Measurements from ENCODE around the gene DCLRE1C.
A peak's percentile ranks its signal among the peaks of the same experiment; 100 is the strongest.
"Not testable (repeated sequence)": the region's sequence is repeated elsewhere in the genome, so short reads cannot be mapped to it uniquely, and the experiment has no call there.

DCLRE1C gene

DNA sequence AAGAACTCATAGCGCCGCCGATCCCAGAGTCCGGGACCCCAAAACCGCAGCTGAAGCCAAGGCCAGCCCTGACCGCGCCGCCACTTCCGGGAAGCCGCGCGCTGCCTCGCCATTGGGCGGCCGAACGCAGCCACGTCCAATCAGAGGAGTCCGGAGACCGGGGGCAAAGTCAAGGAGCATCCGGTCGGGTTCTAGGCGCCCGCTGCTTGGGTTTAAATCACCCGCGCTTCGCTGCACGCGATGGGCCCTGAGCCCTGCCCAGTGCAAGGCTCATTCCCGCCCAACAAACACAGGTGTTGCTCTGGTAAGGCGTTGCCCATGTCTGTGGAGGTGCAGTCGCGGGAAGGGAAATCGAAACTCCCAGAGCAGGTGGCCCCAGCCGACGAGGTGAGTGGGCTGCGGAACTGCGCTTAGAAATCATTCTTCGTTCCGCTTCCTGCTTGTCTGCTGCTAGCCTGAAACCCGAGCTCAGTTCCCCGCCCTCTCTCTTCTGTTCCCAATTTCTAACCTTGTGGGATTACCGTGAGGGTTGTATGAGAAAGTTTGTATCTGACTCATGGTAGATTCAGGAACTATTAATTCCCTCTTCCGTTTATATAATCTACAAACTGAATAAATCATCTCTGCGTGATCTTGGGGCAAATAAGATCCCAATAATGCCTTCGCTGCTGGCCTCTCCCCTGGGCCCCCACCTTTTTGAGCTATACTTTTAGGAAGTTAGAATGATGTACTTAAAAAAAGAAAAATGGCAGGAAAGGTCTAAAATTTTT is at the start of gene DCLRE1C:
Gene DCLRE1C, minus strand, starts transcription at position 96 of the 770 bp plus-strand sequence. Its CDS starts 86 bp downstream, at position 10.
- peak; percentile 87 for DNase-seq

DNA sequence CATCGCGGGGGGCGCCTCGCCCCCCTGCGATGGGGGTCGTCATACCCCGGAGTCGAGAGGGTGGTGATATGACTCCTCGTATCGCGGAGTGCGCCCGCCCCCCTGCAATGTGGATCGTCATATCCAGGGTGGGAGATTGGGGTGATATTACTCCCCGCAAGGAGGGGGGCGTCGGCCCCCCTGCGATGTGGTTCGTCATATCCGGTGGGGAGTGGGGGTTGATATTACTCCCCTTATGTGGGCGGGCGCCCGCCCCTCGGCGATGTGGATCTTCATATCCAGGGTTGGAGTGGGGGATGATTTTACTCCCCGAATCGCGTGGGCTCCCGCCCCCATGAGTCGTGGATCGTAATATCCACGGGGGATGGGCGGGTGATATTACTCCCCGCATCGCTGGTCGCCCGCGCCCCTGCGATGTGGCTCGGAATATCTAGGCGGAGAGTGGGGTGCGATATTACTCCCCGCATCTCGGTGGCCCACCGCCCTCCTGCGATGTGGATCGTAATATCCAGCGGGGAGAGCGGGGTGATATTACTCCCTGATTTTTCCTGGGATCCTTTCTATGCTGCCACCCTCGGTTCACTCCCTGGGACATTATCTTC is 42.2 kb upstream of the DCLRE1C start:
- DNase-seq, result no peak

DNA sequence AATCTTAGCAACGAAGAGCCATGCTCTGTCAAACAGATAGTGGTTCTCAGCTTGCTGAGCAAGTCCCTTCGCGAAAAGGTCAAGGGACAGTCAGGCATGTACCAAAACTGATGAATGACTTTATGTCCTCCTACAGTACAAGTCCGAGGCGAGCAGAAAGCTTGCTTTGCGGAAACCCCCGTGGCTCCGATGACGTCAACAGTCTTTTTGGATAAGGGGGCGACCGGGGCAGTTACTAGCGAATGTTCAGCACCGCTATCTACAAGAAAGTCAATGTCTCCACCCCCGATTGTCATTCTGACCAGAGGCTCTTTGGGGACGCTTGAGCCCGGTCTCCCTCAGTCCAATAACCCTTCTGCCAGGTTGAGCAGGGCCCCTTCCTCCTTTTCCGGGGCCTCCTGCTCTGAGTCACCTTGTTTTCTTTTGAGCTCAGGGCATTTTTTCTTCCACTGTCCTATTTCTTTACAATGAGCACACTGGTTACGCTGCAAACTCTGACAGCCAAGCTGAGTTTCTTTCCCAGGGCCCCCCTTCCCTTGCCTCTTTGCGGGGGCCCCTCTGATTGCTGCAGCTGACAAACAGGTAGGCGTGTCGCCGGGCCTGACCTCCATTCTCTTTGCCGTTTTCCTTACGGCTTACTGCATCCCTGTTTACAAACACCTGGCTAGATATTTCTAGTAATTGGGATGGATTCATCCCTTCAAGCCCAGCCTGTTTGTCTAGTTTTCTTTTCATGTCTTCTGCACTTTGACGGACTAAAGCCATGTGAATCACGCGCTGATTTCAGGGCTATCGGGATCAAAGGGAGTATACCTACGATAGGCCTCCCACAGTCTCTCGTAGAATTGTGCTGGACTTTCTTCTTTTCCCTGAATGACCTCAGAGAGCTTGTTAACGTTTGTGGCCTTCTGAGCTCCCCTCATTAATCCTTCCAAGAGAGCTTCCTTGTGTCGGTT is 39.9 kb upstream of the DCLRE1C start:
- DNase-seq, result not testable (repeated sequence)

DNA sequence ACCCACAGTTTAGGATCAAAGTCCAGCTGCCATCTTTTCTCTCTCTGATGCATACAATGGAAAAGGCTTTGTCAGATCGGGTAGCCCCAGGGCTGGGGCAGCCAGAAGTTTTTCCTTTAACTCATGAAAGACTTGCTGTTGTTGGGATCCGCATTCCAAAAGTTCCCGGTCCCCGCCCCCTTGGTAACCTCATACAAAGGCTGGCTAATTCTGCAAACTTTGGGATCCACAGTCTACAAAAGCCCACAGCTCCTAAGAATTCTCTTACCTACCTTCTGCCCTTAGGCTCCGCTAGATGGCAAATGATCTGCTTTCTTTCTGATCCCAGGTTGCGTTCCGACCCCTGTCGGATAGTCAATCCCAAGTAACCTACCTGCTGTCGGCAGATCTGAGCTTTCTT is 38.4 kb upstream of the DCLRE1C start:
- DNase-seq, result not testable (repeated sequence)

DNA sequence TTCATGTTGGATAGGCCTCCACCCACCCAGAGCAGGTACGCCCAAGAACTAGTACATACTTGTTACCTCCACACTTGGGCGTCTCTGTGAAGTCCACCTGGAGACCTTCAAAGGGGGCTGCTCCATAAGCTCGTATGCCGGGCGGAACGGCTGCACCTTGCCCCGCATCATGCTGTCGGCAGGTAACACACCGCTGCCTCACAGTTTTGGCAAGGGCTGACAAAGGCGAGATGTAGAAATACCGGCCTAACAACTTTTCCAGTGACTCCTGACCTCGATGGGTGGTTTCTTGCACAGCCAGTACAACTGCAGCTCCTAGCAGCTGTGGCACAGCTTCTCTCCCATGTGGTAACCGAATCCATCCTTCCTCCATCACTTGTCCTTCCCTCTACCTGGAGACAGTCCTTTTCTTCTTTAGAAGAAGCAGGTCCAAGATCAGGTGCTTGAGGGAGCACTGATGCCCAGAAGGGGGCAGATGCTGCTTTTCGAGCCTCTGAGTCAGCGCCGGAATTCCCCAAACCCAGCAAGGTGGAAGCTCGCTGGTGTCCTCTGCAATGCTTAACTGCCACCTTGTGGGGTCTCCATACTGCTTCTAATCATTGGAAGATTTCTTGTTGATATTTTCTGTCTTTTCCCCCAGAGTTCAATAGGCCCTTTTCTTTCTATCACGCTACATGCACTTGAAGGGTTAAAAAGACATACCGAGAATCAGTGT is 37.3 kb upstream of the DCLRE1C start:
- DNase-seq, result not testable (repeated sequence)

DNA sequence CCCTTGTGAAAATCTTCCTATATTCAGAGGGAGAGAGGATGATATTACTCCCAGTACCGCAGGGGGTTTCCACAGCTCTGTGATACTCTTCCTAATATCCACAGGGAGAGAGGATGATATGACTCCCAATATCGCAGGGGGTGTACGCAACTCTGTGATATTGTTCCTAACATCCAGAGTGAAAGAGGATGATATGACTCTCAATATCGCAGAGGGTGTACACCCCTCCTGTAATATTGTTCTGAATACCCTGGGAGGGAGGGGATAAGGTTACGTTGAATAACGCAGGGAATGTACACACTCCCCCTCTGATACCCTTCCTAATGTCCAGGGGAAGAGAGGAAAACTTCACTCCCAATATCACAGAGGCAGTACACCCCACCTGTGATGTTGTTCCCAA is 35.7 kb upstream of the DCLRE1C start:
- DNase-seq, result not testable (repeated sequence)

DNA sequence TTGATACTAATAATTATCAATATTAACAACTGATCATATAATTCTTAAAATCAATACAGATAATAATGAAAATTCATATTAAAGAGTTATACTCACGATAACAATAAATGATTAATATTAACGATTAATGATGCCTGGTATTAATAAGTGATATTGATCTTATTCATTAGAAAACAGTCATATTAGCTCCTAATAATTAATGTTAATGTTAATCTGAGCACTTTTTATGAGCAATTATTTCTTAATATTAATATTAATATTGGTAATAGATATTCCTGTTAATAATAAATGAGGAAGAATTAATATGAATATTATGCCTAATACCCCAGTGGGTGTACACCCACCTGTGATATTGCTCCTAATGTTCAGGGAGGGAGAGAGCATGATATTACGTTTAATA is 28.8 kb upstream of the DCLRE1C start:
- no peak for DNase-seq

DNA sequence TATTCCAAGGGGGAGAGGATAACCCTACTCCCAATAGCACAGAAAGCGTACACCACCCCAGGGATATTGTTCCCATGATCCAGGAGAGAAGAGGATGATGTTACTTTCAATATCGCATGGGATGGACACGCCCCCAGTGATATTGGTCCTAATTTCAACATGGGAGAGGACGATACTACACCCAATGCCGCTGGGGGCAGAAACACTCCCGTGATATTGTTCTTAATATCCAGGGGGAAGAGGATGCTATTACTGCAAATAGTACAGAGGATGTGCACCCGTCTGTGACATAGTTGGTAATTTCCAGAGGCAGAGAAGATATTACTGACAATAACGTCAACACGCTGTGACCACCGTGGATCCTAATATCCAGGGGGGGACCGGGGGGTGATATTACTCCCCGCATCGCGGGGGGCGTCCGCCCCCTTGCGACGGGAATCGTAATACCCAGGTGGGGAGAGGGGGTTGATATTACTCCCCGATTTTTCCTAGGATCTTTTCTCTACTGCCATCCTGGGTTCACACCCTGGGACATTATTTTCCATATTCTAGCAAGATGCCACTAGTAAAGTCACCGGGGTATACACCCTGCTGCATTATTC is 21.9 kb upstream of the DCLRE1C start:
- DNase-seq, result no peak

DNA sequence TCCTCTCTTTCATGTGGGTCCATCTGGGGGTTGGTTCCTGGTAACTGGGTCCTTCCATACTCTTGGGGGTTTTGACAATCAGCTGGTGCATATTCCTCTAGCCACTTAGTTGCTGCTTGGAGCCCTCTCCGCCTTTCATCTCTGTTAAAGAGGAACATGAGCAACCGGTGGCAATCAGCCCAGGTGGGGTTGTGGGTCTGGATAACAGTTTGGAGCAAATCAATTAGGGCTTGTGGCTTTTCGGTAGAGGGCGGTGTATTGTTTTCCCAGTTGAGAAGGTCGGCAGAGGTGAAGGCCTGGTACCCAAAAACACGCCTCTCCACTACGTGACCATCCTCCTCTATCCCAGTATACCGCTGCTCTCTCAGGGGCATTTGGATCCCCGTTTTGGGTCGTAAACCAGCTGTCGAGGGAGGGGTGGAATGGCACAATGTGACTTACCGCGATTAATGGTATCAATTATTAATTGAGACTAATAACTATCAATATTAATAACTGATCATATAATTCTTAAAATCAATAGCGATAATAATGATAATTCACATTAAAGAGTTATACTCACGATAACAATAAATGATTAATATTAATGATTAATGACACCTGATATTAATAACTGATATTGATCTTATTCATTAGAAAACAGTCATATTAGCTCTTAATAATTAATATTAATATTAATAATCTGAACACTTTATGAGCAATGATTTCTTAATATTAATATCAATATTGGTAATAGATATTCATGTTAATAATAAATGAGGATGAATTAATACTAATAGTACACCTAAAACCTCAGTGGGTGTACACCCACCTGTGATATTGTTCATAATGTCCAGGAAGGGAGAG is 20.5 kb upstream of the DCLRE1C start:
- not testable (repeated sequence) for DNase-seq

DNA sequence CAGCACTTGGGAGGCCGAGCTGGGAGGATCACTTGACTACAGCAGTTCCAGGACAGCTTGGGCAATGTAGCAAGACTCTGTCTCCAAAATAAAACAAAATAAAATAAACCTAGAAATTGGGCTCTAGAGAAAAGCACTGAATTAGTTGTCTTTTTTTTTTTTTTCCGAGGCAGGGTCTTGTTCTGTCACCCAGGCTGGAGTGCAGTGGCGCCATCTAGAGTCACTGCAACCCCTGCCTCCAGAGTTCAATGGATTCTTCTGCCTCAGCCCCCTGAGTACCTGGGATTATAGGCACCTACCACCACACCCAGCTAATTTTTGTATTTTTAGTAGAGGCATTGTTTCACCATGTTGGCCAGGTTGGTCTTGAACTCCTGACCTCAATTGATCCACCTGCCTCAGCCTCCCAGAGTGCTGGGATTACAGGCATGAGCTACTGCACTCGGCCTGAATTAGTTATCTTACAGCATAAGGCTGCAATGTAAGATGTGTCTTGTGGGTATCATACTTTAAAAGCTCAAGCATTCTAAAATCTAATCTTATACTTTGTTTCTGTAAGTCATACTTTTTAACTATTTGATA is 18.1 kb upstream of the DCLRE1C start:
- DNase-seq, result no peak

DNA sequence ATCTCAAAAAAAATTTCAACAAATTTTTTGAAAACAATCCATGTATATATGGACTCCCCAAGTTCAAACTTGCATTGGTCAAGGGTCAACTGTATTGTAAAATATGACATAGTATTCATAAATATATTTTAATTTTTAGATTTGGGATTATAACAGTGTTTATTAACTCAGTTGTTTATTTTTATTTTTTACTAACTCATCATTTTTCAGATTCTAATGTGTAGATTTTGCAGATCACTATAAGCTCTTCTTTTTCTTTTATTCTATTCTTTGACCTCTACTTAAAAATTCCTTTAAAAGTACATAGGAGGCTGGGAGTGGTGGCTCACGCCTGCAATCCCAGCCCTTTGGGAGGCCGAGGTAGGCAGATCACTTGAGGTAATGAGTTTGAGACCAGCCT is 14.0 kb upstream of the DCLRE1C start:
- no peak for DNase-seq

DNA sequence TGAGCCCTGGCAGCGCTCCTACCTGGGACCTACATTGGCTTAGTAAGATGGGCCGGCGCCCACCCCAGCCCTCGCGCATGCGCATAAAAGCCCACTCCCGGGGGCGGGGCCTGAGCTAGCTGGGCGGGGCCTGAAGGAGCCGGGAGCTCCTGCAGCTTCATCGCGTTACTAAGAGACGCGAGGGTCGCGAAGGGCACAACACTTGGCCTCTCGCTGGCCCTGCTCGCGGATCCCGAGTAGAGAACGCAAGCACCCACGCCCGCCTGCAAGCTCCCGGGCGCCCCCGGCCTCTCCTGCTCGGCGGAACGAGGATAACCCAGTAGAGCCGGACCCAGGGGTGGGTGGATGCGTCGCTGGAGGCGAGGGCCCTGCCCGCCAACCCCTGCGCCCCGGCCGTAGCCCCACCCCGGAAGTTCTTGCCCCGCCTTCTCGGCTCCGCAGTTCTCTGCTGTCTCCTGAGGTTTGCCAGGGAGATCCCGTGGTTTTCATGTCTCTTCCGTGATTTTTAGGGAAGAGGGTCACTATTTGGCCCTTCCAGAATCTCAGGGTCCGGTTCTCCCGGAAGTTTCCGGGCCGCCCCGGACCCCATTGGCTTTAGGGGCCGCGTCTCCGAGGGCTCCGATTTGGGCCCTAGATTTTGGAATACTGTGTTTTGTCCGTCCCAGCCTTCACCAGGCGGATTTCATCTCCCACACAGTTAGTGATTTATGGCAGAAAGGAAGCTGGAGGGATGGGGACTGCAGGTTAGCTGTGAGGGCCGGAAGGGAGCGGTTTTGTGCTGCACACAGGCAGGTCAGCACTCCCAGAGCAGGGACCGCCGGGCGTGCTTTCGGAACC is 5.5 kb upstream of the DCLRE1C start, which contains the start of gene MEIG1:
Gene MEIG1, plus strand, starts transcription at position 168 of the 837 bp plus-strand sequence. CDS start 7,081 bp downstream, outside the sequence.
- DNase-seq, result peak; percentile 64

DNA sequence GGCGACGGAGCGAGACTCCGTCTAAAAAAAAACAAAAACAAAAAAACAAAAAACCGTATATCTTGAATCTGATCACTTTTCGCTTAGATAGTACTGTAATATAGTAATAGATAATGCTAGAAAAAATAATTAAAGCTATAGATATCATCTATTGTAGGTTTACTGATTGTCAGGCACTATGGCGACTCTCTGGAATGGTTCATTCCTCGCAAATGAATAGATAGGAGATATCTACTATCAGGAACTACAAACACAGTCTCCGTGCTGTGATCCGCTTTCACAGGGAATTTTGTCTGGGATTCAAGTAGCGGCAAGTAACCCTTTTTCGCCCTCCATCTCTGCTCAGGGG is 5.0 kb upstream of the DCLRE1C start:
- no peak for DNase-seq

DNA sequence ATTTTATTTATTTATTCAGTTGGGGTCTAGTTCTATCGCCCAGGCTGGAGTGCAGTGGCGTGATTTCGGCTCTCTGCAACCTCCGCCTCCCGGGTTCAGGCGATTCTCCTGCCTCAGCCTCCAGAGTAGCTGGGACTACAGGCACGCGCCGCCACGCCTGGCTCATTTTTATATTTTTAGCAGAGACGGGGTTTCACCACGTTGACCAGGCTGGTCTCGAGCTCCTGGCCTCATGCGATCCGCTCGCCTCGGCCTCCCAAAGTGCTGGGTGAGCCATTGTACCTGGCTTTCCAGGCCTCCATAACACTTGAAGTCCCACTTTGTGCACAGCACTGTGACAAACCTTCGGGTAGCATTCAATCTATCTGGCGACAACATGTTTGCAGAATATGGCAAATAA is 1.0 kb upstream of the DCLRE1C start:
- no peak for DNase-seq

DNA sequence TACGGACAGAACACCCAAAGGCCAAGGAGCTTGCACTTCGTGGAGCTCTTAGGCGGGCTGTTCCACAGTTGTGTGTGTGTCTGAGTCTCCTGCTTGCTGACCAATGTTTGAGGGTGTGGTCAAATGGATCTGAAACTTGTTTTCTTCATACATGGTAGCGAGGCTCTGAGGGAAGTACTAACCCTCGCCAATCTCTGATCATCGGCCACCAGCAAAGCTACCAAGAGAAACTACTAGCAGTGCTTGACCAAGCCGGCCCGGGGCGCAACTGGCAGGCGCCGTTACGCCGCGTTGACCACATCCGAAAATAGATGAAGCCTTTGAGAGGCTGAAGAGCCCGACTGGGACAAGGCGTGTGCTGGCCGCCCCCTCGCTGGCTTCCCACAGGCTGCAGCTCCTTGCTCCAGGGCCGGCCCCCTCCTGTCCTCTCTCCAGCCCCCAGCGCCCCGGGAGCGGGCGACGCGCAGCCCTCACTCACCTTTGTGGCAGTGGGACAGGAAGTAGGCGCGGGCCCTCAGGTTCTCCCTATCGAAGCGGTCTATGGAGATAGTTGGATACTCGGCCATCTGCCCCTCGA is 384 bp downstream of the DCLRE1C start:
- no peak for DNase-seq

DNA sequence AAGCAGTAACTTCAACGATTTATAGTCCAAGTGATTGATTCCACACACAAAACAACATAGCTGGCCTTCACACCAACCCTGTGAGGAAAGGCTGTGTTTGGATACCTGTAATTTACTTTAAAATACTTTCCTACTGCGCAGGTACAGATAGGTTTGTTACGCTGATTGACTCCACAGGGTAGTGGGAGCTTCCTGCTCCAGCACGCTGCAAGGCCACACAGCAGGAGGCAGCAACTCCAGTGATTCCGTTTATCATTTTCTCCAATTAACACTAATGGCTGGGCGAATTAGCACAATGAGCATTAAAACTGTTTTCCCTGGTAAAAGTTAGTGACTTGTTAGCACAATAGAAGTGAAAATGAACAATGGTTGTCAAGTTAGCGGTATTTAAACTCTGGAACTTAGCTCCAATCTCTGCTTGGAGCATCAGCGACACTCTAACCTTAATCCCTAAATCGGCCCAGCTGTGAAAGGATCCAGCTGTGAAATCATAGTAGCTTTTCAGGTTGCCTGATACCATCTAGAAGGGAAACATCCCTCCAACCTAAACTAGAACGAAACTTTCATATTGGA is 959 bp downstream of the DCLRE1C start:
- DNase-seq, result no peak

DNA sequence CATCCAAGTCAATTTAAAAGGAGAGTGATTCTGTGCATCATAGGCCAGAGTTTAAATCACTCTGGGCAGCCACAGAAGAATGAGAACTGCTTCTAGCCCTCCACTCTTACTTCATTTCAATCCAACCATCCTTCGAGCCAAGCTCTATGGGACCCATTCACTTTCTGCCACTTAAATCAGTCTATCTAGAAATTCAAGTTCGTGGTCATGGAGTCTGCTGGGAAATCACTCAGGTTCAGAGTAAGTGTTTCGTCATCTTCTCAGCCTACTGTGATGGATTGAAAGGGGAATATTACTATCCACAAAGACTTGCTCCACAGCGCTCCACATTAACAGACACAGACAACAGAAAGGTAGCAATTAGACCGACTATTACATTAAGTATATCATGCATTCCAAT is 4.6 kb downstream of the DCLRE1C start:
- no peak for DNase-seq

DNA sequence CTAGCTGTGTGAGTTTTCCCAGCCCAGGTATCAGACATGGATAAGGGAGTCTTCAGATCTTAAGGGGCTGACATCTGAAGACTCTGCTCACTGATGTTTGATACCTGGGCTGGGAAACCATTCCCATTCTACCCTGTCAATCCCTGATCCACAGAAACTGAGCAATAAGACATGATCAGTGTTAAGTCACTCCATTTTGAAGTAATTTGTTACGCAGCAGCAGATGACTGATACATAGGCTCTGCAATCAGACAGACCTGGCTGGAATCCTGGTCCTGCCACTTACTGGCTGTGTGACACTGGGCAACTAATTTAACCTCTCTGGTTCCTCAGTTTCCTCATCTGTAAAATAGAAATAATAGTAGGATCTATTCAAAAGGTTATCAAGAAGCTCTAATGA is 6.6 kb downstream of the DCLRE1C start:
- DNase-seq, result no peak

DNA sequence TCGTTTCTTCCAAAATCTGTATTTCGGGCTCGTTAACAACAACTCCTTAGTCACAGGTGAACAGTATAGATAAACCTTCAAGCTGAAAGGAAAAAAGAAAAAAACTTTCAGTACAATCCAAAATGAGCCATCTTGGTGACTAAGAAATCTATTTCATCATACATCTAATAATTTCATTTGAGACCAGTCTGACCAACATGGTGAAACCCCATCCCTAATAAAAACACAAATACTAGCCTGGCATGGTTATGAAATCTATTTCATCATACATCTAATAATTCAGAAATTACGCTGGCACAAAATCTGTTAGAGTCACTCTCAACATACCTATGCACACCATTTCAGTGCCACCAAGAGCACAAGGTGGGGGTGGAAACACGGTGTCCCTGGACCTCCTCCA is 8.8 kb downstream of the DCLRE1C start:
- DNase-seq, result no peak
